ENCODE results near the gene EPB41L2. TPM values are rescaled to one million over a fixed set of nuclear protein-coding genes. Genes with fewer than 3 reads are reported as not detected.
"Not testable (repeated sequence)": the region's sequence is repeated elsewhere in the genome, so short reads cannot be mapped to it uniquely, and the experiment has no call there.

Gene EPB41L2
- total RNA-seq, 1 experiment from 2014 or later = 33.2 TPM

GRCh38 chr6:130838250-130838860, 224.7 kb downstream of the EPB41L2 start:
- DNase-seq (ENCODE audit: low read depth) = no peak

- no peak for DNase-seq (ENCODE audit: low read depth)
Measured at GRCh38 chr6:130837067-130837466, 226.0 kb downstream of the EPB41L2 start.

- no peak for DNase-seq (ENCODE audit: low read depth)
Measured at GRCh38 chr6:130836055-130836640, 226.9 kb downstream of the EPB41L2 start.

GRCh38 chr6:130834482-130835251, 228.4 kb downstream of the EPB41L2 start:
- peak; percentile 16 for DNase-seq (ENCODE audit: low read depth)

GRCh38 chr6:130833569-130833968, 229.5 kb downstream of the EPB41L2 start:
- DNase-seq (ENCODE audit: low read depth) = no peak

GRCh38 chr6:130831607-130832006, 231.4 kb downstream of the EPB41L2 start:
- no peak for DNase-seq (ENCODE audit: low read depth)

- no peak for DNase-seq (ENCODE audit: low read depth)
Measured at GRCh38 chr6:130829333-130829910, 233.6 kb downstream of the EPB41L2 start.

- no peak for DNase-seq (ENCODE audit: low read depth)
Measured at GRCh38 chr6:130827247-130828149, 235.5 kb downstream of the EPB41L2 start, which contains the start of gene SMLR1. Gene SMLR1, plus strand, starts transcription at chr6:130827406. Its CDS starts 8 bp downstream, at chr6:130827414.

GRCh38 chr6:130826442-130827246, 236.4 kb downstream of the EPB41L2 start:
- no peak for DNase-seq (ENCODE audit: low read depth)

GRCh38 chr6:130825772-130826441, 237.1 kb downstream of the EPB41L2 start:
- DNase-seq (ENCODE audit: low read depth) = no peak

GRCh38 chr6:130824978-130825694, 237.9 kb downstream of the EPB41L2 start:
- no peak for DNase-seq (ENCODE audit: low read depth)

- DNase-seq (ENCODE audit: low read depth) = no peak
Measured at GRCh38 chr6:130822736-130823135, 240.3 kb downstream of the EPB41L2 start.

GRCh38 chr6:130815200-130816071, 247.6 kb downstream of the EPB41L2 start:
- no peak for DNase-seq (ENCODE audit: low read depth)

GRCh38 chr6:130814506-130814905, 248.5 kb downstream of the EPB41L2 start:
- no peak for DNase-seq (ENCODE audit: low read depth)

GRCh38 chr6:130811932-130812331, 251.1 kb downstream of the EPB41L2 start:
- DNase-seq (ENCODE audit: low read depth) = peak; percentile 56

GRCh38 chr6:130810307-130811030, 252.6 kb downstream of the EPB41L2 start:
- DNase-seq (ENCODE audit: low read depth) = peak; percentile 7

GRCh38 chr6:130801368-130801767, 261.7 kb downstream of the EPB41L2 start:
- DNase-seq (ENCODE audit: low read depth) = not testable (repeated sequence)

- DNase-seq (ENCODE audit: low read depth) = no peak
Measured at GRCh38 chr6:130797061-130797460, 266.0 kb downstream of the EPB41L2 start.

All from RPMI7951 (cell line).